Type B pancreatic cell (in vitro differentiated cells): ENCODE measurements around the gene MDH2. TPM values are rescaled to one million over a fixed set of nuclear protein-coding genes. Genes with fewer than 3 reads are reported as not detected.
A peak's percentile ranks its signal among the peaks of the same experiment; 100 is the strongest.

ENCODE experiments used
- DNase-seq: peaks from one replicate; pipeline ENCODE4 v3.0.0; 2021; ENCODE audit warnings: mixed read lengths; ENCODE audit not compliant: unreplicated experiment; ENCODE audit errors: extremely low spot score
- H3K27ac Mint-ChIP-seq: 2 replicates; pipeline ENCODE4 v1.8.0; 2021; ENCODE audit warnings: mild to moderate bottlenecking, mixed read lengths
- H3K27me3 Mint-ChIP-seq: 2 replicates; pipeline ENCODE4 v1.8.0; 2021; ENCODE audit warnings: mixed read lengths
- H3K36me3 Mint-ChIP-seq: 2 replicates; pipeline ENCODE4 v1.8.0; 2021; ENCODE audit warnings: mixed read lengths
- H3K4me1 Mint-ChIP-seq: one replicate; pipeline ENCODE4 v1.8.0; 2021; ENCODE audit warnings: mixed read lengths; ENCODE audit not compliant: unreplicated experiment
- H3K4me3 Mint-ChIP-seq: 2 replicates; pipeline ENCODE4 v1.8.0; 2021; ENCODE audit warnings: mild to moderate bottlenecking, mixed read lengths
- H3K9me3 Mint-ChIP-seq: 2 replicates; pipeline ENCODE4 v1.8.0; 2021; ENCODE audit warnings: mixed read lengths
- CTCF ChIP-seq: fragments of 200-600 bp; sonication (generic); conservative IDR thresholded peaks from 2 replicates; pipeline ENCODE4 v1.5.0; 2021; ENCODE audit warnings: antibody characterized with exemption, mild to moderate bottlenecking
- total RNA-seq: library from RNA; stranded (reverse); gene quantifications from 2 replicates; pipeline ENCODE4 v1.2.1, GENCODE V29; 2021; ENCODE audit warnings: low replicate concordance

The MDH2 gene
- total RNA-seq, 1 donor from 2014 or later, result 177 TPM

GRCh38 chr7:76040126-76040525, 7.8 kb upstream of the MDH2 start:
- Mint-ChIP-seq H3K4me1 (peaks cover 7% of the 10 kb centered on the region), H3K36me3 (no peaks in the 10 kb centered on the region), H3K27ac (no peak overlapping the region), H3K4me3 (no peak overlapping the region), H3K9me3 (no peaks in the 10 kb centered on the region), H3K27me3 (no peaks in the 10 kb centered on the region)
- no peak for TF ChIP-seq CTCF
- no peak for DNase-seq

- no peak for DNase-seq
- H3K36me3 Mint-ChIP-seq, result peaks cover 8% of the 10 kb centered on the region
- no peak overlapping the region for H3K27ac Mint-ChIP-seq
- peaks cover 25% of the 10 kb centered on the region for H3K4me1 Mint-ChIP-seq
- no peak for TF ChIP-seq CTCF
- no peaks in the 10 kb centered on the region for H3K9me3 Mint-ChIP-seq
- H3K4me3 Mint-ChIP-seq, result no peak overlapping the region
- no peaks in the 10 kb centered on the region for H3K27me3 Mint-ChIP-seq
Observed at GRCh38 chr7:76044375-76044865, 3.5 kb upstream of the MDH2 start.

- Mint-ChIP-seq H3K36me3 (peaks cover 19% of the 10 kb centered on the region), H3K27me3 (no peaks in the 10 kb centered on the region), H3K9me3 (no peaks in the 10 kb centered on the region), H3K4me3 (peak overlapping the region; percentile 99), H3K4me1 (peaks cover 40% of the 10 kb centered on the region), H3K27ac (peak overlapping the region; percentile 96)
- no peak for TF ChIP-seq CTCF
- DNase-seq, result no peak
Observed at GRCh38 chr7:76047305-76047810, 548 bp upstream of the MDH2 start.

- Mint-ChIP-seq H3K27me3 (no peaks in the 10 kb centered on the region), H3K4me1 (peaks cover 45% of the 10 kb centered on the region), H3K9me3 (no peaks in the 10 kb centered on the region), H3K4me3 (peak overlapping the region; percentile 99), H3K36me3 (peaks cover 19% of the 10 kb centered on the region), H3K27ac (peak overlapping the region; percentile 98)
- DNase-seq, result no peak
- TF ChIP-seq CTCF, result peak; percentile 28
Observed at GRCh38 chr7:76048668-76048988, 722 bp downstream of the MDH2 start.

- TF ChIP-seq CTCF, result no peak
- Mint-ChIP-seq H3K27me3 (no peaks in the 10 kb centered on the region), H3K4me1 (peaks cover 45% of the 10 kb centered on the region), H3K27ac (peak overlapping the region; percentile 82), H3K9me3 (no peaks in the 10 kb centered on the region), H3K4me3 (peak overlapping the region; percentile 99), H3K36me3 (peaks cover 19% of the 10 kb centered on the region)
- DNase-seq, result no peak
Observed at GRCh38 chr7:76049295-76049694, 1.4 kb downstream of the MDH2 start.

GRCh38 chr7:76050545-76050944, 2.6 kb downstream of the MDH2 start:
- peak overlapping the region; percentile 65 for H3K4me3 Mint-ChIP-seq
- DNase-seq, result no peak
- no peaks in the 10 kb centered on the region for H3K27me3 Mint-ChIP-seq
- peaks cover 19% of the 10 kb centered on the region for H3K36me3 Mint-ChIP-seq
- peaks cover 37% of the 10 kb centered on the region for H3K4me1 Mint-ChIP-seq
- no peak for TF ChIP-seq CTCF
- peak overlapping the region; percentile 70 for H3K27ac Mint-ChIP-seq
- H3K9me3 Mint-ChIP-seq, result no peaks in the 10 kb centered on the region
